KMS-11 (cell line): ENCODE measurements around the gene TRIP12.
"Not testable (repeated sequence)": the region's sequence is repeated elsewhere in the genome, so short reads cannot be mapped to it uniquely, and the experiment has no call there.

ENCODE experiments used
- H2AFZ ChIP-seq: fragments of 200-600 bp; sonication (generic); 2 replicates; pipeline ENCODE4 v1.6.1; 2016; ENCODE audit warnings: antibody characterized with exemption, mixed run types, low read depth
- H3K27ac ChIP-seq: fragments of 200-600 bp; sonication (generic); 2 replicates; pipeline ENCODE4 v1.6.1; 2016; ENCODE audit warnings: mild to moderate bottlenecking, mixed run types
- H3K27me3 ChIP-seq: fragments of 200-600 bp; sonication (generic); 2 replicates; pipeline ENCODE4 v1.6.1; 2017; ENCODE audit warnings: mild to moderate bottlenecking, low read depth, mixed run types, moderate library complexity; ENCODE audit not compliant: insufficient read depth
- H3K36me3 ChIP-seq: fragments of 200-600 bp; sonication (generic); 2 replicates; pipeline ENCODE4 v1.6.1; 2017; ENCODE audit warnings: mild to moderate bottlenecking, mixed run types; ENCODE audit not compliant: insufficient read depth
- H3K4me1 ChIP-seq: fragments of 200-600 bp; sonication (generic); 2 replicates; pipeline ENCODE4 v1.6.1; 2016; ENCODE audit warnings: mild to moderate bottlenecking, low read depth, mixed run types; ENCODE audit not compliant: poor library complexity, severe bottlenecking
- H3K4me2 ChIP-seq: fragments of 200-600 bp; sonication (generic); 2 replicates; pipeline ENCODE4 v1.7.0; 2016; ENCODE audit warnings: mild to moderate bottlenecking, mixed run types
- H3K4me3 ChIP-seq: fragments of 200-600 bp; sonication (generic); IDR thresholded peaks from 2 replicates; pipeline ENCODE4 v1.6.1; 2017; ENCODE audit warnings: low read depth, low read length, mixed read lengths; ENCODE audit not compliant: insufficient read depth
- H3K79me2 ChIP-seq: fragments of 200-600 bp; sonication (generic); 2 replicates; pipeline ENCODE4 v1.6.1; 2016; ENCODE audit warnings: low read depth, mixed run types; ENCODE audit not compliant: insufficient read depth
- H3K9ac ChIP-seq: fragments of 200-600 bp; sonication (generic); 2 replicates; pipeline ENCODE4 v1.6.1; 2016; ENCODE audit warnings: mild to moderate bottlenecking, mixed run types
- H4K20me1 ChIP-seq: fragments of 200-600 bp; sonication (generic); 2 replicates; pipeline ENCODE4 v1.6.1; 2016; ENCODE audit warnings: mild to moderate bottlenecking, mixed run types; ENCODE audit not compliant: insufficient read depth
- TF ChIP-seq, protein P1 (sequence below): fragments of 200-600 bp; sonication (generic); conservative IDR thresholded peaks from 2 replicates; pipeline ENCODE4 v1.6.1; 2017; ENCODE audit warnings: low read depth, mild to moderate bottlenecking, antibody characterized with exemption, low read length, moderate library complexity, mixed read lengths

Gene TRIP12

DNA sequence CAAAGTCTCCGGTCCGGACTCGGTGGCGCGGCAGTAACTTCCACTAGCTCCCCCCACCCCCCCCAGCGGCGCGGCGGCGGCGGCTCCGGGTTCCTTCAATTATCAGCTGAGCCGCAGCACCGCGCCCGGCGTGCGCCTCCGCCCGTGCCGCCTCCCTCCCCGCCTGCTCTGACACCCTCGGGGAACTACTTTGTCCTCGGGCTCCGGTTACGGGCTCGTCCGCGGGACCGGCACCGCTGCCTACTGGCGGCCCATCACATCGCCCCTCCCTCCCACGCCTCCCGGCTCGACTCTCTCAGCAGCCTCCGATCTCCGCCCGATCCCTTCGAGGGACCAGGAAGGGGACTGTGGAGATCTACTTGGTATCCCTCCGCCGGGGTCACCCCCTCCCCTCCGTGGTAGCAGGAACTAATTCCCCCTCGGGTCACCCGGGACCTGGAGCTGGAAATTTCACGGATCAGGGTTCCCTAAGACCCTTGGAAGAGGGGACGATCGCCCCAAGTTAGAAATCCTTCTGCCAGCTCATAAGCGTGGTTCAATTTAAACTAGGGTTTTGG lies at the start of gene TRIP12:
TSS of gene TRIP12 (minus strand) at position 118 of the 557 bp plus-strand sequence. CDS start 41,930 bp downstream, outside the sequence.
- peaks cover 40% of the 10 kb centered on the region for H3K79me2 ChIP-seq
- TF ChIP-seq, protein P1, sequence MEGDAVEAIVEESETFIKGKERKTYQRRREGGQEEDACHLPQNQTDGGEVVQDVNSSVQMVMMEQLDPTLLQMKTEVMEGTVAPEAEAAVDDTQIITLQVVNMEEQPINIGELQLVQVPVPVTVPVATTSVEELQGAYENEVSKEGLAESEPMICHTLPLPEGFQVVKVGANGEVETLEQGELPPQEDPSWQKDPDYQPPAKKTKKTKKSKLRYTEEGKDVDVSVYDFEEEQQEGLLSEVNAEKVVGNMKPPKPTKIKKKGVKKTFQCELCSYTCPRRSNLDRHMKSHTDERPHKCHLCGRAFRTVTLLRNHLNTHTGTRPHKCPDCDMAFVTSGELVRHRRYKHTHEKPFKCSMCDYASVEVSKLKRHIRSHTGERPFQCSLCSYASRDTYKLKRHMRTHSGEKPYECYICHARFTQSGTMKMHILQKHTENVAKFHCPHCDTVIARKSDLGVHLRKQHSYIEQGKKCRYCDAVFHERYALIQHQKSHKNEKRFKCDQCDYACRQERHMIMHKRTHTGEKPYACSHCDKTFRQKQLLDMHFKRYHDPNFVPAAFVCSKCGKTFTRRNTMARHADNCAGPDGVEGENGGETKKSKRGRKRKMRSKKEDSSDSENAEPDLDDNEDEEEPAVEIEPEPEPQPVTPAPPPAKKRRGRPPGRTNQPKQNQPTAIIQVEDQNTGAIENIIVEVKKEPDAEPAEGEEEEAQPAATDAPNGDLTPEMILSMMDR = no peak
- 0 out of 2 replicates have a peak, but pooled peaks cover 2% of the 10 kb centered on the region for H3K36me3 ChIP-seq
- H3K27me3 ChIP-seq = no peaks in the 10 kb centered on the region
- peak within 1 kb of the TSS; percentile 71 for H3K27ac ChIP-seq
- H3K9ac ChIP-seq = peak within 1 kb of the TSS; percentile 73
- H3K4me2 ChIP-seq = peak within 1 kb of the TSS; percentile 89
- peak within 1 kb of the TSS; percentile 86 for H2AFZ ChIP-seq
- H4K20me1 ChIP-seq = no peaks in the 10 kb centered on the region
- H3K4me1 ChIP-seq = peaks cover 9% of the 10 kb centered on the region
- H3K4me3 ChIP-seq = peak within 1 kb of the TSS; percentile 87

DNA sequence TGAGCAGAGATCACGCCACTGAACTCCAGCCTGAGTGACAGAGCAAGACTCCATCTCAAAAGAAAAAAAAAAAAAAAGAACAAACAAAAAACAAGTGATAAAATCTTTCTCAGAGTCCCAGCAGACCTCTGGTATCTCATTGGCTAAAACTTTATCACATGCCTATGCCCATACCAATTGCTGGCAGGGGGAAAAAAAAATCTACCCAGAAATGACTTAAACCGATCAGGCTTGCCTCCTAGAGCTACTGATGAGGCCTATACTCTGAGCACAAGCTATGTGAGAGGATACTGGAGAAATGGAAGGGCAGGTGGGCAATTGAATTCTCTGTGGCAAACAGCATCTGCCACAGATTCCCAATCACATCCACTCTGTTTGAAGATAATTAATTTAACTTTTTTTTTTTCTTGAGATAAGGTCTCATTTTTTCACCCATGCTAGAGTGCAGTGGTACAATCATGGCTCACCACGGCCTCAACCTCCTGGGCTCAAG lies 49.5 kb upstream of the TRIP12 start:
- no peak overlapping the region for H2AFZ ChIP-seq
- H4K20me1 ChIP-seq = no peaks in the 10 kb centered on the region
- TF ChIP-seq, protein P1 = no peak

DNA sequence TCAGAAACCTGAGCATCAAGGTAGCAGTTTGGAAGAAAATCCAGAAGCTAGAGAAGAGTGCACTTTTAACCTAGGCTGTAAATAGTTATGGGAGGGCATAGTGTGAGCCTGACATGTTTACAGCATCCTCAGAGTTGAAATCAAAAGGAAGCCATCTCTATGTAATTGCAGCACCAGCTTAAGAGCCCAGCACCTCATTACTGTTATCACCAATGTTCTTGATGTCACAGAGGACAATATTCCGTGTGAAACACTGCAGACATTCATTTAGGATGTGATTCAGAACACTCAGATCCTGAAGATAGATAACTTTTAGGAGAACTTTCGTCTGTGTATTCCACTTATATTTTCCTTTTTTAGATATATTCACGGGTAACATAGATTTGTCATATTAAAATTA lies 48.6 kb upstream of the TRIP12 start:
- H3K4me2 ChIP-seq = no peak overlapping the region
- no peaks in the 10 kb centered on the region for H3K36me3 ChIP-seq
- H3K27ac ChIP-seq = no peak overlapping the region
- TF ChIP-seq, protein P1 = no peak
- H3K79me2 ChIP-seq = no peaks in the 10 kb centered on the region
- no peaks in the 10 kb centered on the region for H3K27me3 ChIP-seq
- H4K20me1 ChIP-seq = no peaks in the 10 kb centered on the region
- no peak overlapping the region for H3K9ac ChIP-seq
- H3K4me3 ChIP-seq = no peak overlapping the region
- no peak overlapping the region for H2AFZ ChIP-seq
- H3K4me1 ChIP-seq = no peaks in the 10 kb centered on the region

More for the DNA sequence above, 49.5 kb upstream of the TRIP12 start:
- Histone ChIP-seq H3K9ac (no peak overlapping the region), H3K36me3 (no peaks in the 10 kb centered on the region), H3K4me2 (no peak overlapping the region), H3K79me2 (no peaks in the 10 kb centered on the region), H3K27ac (no peak overlapping the region), H3K27me3 (no peaks in the 10 kb centered on the region), H3K4me3 (no peak overlapping the region), H3K4me1 (no peaks in the 10 kb centered on the region)

DNA sequence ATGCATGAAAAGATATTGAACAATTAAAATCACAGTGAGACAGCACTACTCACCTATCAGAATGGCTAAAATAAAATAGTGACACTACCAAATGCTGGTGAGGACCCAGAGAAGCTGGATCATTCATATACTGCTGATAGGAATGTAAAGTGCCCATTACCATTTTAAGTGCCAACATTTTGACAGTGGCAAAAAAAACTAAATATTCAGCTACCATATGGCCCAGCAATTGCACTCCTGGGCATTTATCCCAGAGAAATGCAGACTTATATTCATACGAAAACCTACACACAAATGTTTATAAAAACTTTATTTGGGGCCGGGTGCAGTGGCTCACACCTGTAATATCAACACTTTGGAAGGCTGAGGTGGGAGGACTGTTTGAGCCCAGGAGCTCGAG lies 48.1 kb upstream of the TRIP12 start:
- H3K36me3 ChIP-seq = no peaks in the 10 kb centered on the region
- H3K4me3 ChIP-seq = no peak overlapping the region
- H4K20me1 ChIP-seq = no peaks in the 10 kb centered on the region
- no peak overlapping the region for H3K9ac ChIP-seq
- H3K4me1 ChIP-seq = no peaks in the 10 kb centered on the region
- H2AFZ ChIP-seq = no peak overlapping the region
- no peak overlapping the region for H3K27ac ChIP-seq
- no peaks in the 10 kb centered on the region for H3K27me3 ChIP-seq
- TF ChIP-seq, protein P1 = no peak
- no peaks in the 10 kb centered on the region for H3K79me2 ChIP-seq
- H3K4me2 ChIP-seq = no peak overlapping the region

DNA sequence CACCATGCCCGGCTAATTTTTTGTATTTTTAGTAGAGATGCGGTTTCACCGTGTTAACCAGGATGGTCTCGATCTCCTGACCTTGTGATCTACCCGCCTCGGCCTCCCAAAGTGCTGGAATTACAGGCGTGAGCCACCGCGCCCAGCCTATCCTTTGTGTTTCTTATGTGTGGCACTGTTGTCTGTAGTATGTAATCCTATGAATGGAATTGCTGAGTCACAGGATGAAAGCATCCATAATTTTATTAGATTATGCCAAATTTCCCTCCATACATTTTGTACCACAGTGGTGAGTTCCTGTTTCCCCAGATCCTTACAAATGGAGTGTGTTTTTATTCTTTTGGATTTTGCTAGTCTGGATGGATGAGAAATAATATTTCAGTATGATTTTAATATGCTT lies 41.8 kb upstream of the TRIP12 start:
- not testable (repeated sequence) for H3K9ac ChIP-seq, H3K27ac ChIP-seq, H3K4me1 ChIP-seq, H3K36me3 ChIP-seq, H3K27me3 ChIP-seq, H4K20me1 ChIP-seq, H3K4me2 ChIP-seq, H3K79me2 ChIP-seq, H2AFZ ChIP-seq, H3K4me3 ChIP-seq
